Keratinocyte (primary cell): ENCODE measurements around the gene FGGY. TPM values are rescaled to one million over a fixed set of nuclear protein-coding genes. Genes with fewer than 3 reads are reported as not detected.

Experiments used
- DNase-seq: peaks from one replicate; pipeline ENCODE4 v3.0.0-alpha.2; 2011; ENCODE audit warnings: low read depth, missing footprints, low spot score
- FAIRE-seq: peaks from 2 replicates; lab custom pipeline; 2011; peaks lifted over from hg19 to GRCh38; lab: Jason Lieb, UNC
- H2AFZ ChIP-seq: 2 replicates; pipeline ENCODE4 v1.6.0; 2012; ENCODE audit warnings: low read length, control low read depth, inconsistent platforms; ENCODE audit not compliant: control insufficient read depth
- H3K27ac ChIP-seq: 2 replicates; pipeline ENCODE4 v1.5.1; 2011; ENCODE audit warnings: low read length; ENCODE audit not compliant: control insufficient read depth, insufficient read depth
- H3K27me3 ChIP-seq: 3 replicates; pipeline ENCODE4 v1.6.0; 2011; ENCODE audit warnings: low read length; ENCODE audit not compliant: control insufficient read depth, insufficient read depth; ENCODE audit errors: extremely low read depth
- H3K36me3 ChIP-seq, 2 experiments: 2 replicates in 1 of 2; 3 replicates in 1 of 2; pipeline ENCODE4 v1.5.1; 2011; ENCODE audit warnings: low read length in 2 of 2, mild to moderate bottlenecking in 1 of 2; ENCODE audit not compliant: control insufficient read depth in 2 of 2, insufficient read depth in 2 of 2; ENCODE audit errors: extremely low read depth in 1 of 2
- H3K4me1 ChIP-seq: 3 replicates; pipeline ENCODE4 v1.5.1; 2011; ENCODE audit warnings: low read length; ENCODE audit not compliant: control insufficient read depth, insufficient read depth; ENCODE audit errors: extremely low read depth
- H3K4me2 ChIP-seq: 3 replicates; pipeline ENCODE4 v1.6.0; 2011; ENCODE audit warnings: low read depth, low read length; ENCODE audit not compliant: control insufficient read depth, insufficient read depth; ENCODE audit errors: extremely low read depth
- H3K4me3 ChIP-seq, 3 experiments: fragments of 200-600 bp in 1 of 3; sonication (generic) in 1 of 3; 2 replicates in 2 of 3; 3 replicates in 1 of 3; pipeline ENCODE4 v1.5.1; 2011 to 2016; ENCODE audit warnings: low read length in 3 of 3, mild to moderate bottlenecking in 3 of 3, control low read depth in 2 of 3, inconsistent platforms in 1 of 3, low read depth in 1 of 3, mixed read lengths in 1 of 3, mixed run types in 1 of 3, moderate library complexity in 1 of 3; ENCODE audit not compliant: control insufficient read depth in 2 of 3, insufficient read depth in 2 of 3; ENCODE audit errors: extremely low read depth in 1 of 3
- H3K79me2 ChIP-seq: 2 replicates; pipeline ENCODE4 v1.6.0; 2012; ENCODE audit warnings: low read length; ENCODE audit not compliant: control insufficient read depth, insufficient read depth
- H3K9ac ChIP-seq: 3 replicates; pipeline ENCODE4 v1.6.0; 2011; ENCODE audit warnings: low read length; ENCODE audit not compliant: control insufficient read depth, insufficient read depth; ENCODE audit errors: extremely low read depth
- H3K9me1 ChIP-seq: 3 replicates; pipeline ENCODE4 v1.6.0; 2011; ENCODE audit warnings: low read length; ENCODE audit not compliant: control insufficient read depth, insufficient read depth; ENCODE audit errors: extremely low read depth
- H3K9me3 ChIP-seq: 2 replicates; pipeline ENCODE4 v1.5.1; 2012; ENCODE audit warnings: low read depth, low read length; ENCODE audit not compliant: control insufficient read depth
- H4K20me1 ChIP-seq: 3 replicates; pipeline ENCODE4 v1.6.0; 2011; ENCODE audit warnings: low read length; ENCODE audit not compliant: control insufficient read depth, insufficient read depth; ENCODE audit errors: extremely low read depth
- CTCF ChIP-seq, 3 experiments: IDR thresholded peaks in 1 of 3; conservative IDR thresholded peaks in 1 of 3; optimal IDR thresholded peaks in 1 of 3; 2 replicates in 2 of 3; 3 replicates in 1 of 3; pipeline versions ENCODE3 to v1.5.1; 2011; ENCODE audit warnings: low read length in 3 of 3, mild to moderate bottlenecking in 3 of 3, moderate library complexity in 2 of 3, control low read depth in 1 of 3, inconsistent platforms in 1 of 3; ENCODE audit not compliant: insufficient read depth in 2 of 3; ENCODE audit errors: extremely low read depth in 1 of 3
- EZH2 ChIP-seq: IDR thresholded peaks from one replicate; pipeline ENCODE4 v1.6.1; 2012; ENCODE audit warnings: inconsistent platforms, mild to moderate bottlenecking, low read length, moderate library complexity
- dilution Hi-C: fragments of 300-500 bp; cut with MboI; formaldehyde crosslinking; loops from one replicate; pipeline ENCODE4 v1.7.0; 2020; ENCODE audit warnings: low sequenced_read_pairs; ENCODE audit not compliant: extremely low pct_ligation_motif_present
- polyA plus RNA-seq, 5 experiments: library from polyadenylated mRNA; depleted of rRNA in 3 of 5; stranded (reverse) in 3 of 5; stranded (forward) in 1 of 5; unstranded in 1 of 5; fragments of >200 nt; gene quantifications; 1 replicate in 1 of 5; 2 replicates in 3 of 5; 3 replicates in 1 of 5; pipeline versions ENCODE4 v1.2.1 to v1.2.3, GENCODE V29; 2011 to 2012; ENCODE audit warnings: missing spikeins in 2 of 5, low read depth in 1 of 5, low replicate concordance in 1 of 5

FGGY gene
- polyA plus RNA-seq, 1 donor (not counting 4 experiments of a cell fraction or from before 2014, with no cell fraction given) = 16.6 TPM

GRCh38 chr1:59409549-59409948 lies 112.7 kb downstream of the FGGY start:
- no peak overlapping the region for H3K4me2 ChIP-seq
- no peak overlapping the region for H3K4me3 ChIP-seq
- no peaks in the 10 kb centered on the region for H3K27me3 ChIP-seq
- no peak overlapping the region for H3K27ac ChIP-seq
- no peak overlapping the region for H2AFZ ChIP-seq
- no peaks in the 10 kb centered on the region for H3K9me1 ChIP-seq
- DNase-seq (no peak), FAIRE-seq (no peak)
- H3K9me3 ChIP-seq = peaks cover 2% of the 10 kb centered on the region
- dilution Hi-C loops = no loop called here
- no peak overlapping the region for H3K9ac ChIP-seq
- no peaks in the 10 kb centered on the region for H3K4me1 ChIP-seq
- H3K36me3 ChIP-seq = no peaks in the 10 kb centered on the region
- H4K20me1 ChIP-seq = no peaks in the 10 kb centered on the region
- TF ChIP-seq EZH2 = no peak
- TF ChIP-seq CTCF (optimal IDR thresholded peaks at IDR 0.05 in 1 of 3, IDR thresholded peaks at IDR 0.05 in 1 of 3, conservative IDR thresholded peaks at IDR 0.05 in 1 of 3; ENCODE audit: extremely low read depth in 1 of 3, insufficient read depth in 2 of 3, low read length in 3 of 3) = no peak
- H3K79me2 ChIP-seq = no peaks in the 10 kb centered on the region

- H3K27me3 ChIP-seq = no peaks in the 10 kb centered on the region
- no peaks in the 10 kb centered on the region for H3K79me2 ChIP-seq
- no peaks in the 10 kb centered on the region for H3K9me1 ChIP-seq
- H3K4me3 ChIP-seq = no peak overlapping the region
- no peak overlapping the region for H3K9ac ChIP-seq
- TF ChIP-seq CTCF (optimal IDR thresholded peaks at IDR 0.05 in 1 of 3, IDR thresholded peaks at IDR 0.05 in 1 of 3, conservative IDR thresholded peaks at IDR 0.05 in 1 of 3; ENCODE audit: extremely low read depth in 1 of 3, insufficient read depth in 2 of 3, low read length in 3 of 3) = no peak
- no peak for TF ChIP-seq EZH2
- no peaks in the 10 kb centered on the region for H3K36me3 ChIP-seq
- DNase-seq = no peak
- no peak overlapping the region for H2AFZ ChIP-seq
- no peaks in the 10 kb centered on the region for H4K20me1 ChIP-seq
- no peak for FAIRE-seq
- no peak overlapping the region for H3K4me2 ChIP-seq
- H3K4me1 ChIP-seq = no peaks in the 10 kb centered on the region
- no peak overlapping the region for H3K27ac ChIP-seq
- dilution Hi-C loops = no loop called here
- peaks cover 2% of the 10 kb centered on the region for H3K9me3 ChIP-seq
These were observed 113.1 kb downstream of the FGGY start for GRCh38 chr1:59409986-59410385.
